A172 (cell line): ENCODE measurements around the gene CYP1A1. TPM values are rescaled to one million over a fixed set of nuclear protein-coding genes. Genes with fewer than 3 reads are reported as not detected.

Experiments used
- DNase-seq: peaks from one replicate; pipeline ENCODE4 v3.0.0-alpha.2; 2015; ENCODE audit warnings: low spot score
- total RNA-seq: library from RNA; depleted of rRNA; stranded (reverse); fragments of >200 nt; shearing (Covaris generic); gene quantifications from 2 replicates; pipeline ENCODE4 v1.2.3, GENCODE V29; 2014; rRNA removed

CYP1A1 gene
- total RNA-seq, 1 experiment from 2014 or later: 0.22 TPM

DNA sequence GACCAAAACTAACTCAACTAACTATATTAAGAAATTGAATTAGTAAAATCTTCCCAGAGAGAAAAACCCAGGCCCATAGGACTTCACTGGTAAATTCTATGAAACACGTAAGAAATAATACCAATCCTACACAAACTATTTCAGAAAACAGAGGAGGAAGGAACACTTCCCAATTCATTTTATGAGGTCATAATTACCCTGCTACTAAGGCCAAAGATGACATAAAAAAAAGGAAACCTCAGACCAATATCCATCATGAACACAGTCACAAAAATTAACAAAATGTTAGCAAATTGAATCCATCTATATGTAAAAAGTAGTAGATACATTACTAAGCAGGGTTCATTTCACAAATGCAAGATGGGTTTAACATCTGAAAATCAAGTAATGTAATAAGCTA is 33.0 kb downstream of the CYP1A1 start:
- DNase-seq: no peak

DNA sequence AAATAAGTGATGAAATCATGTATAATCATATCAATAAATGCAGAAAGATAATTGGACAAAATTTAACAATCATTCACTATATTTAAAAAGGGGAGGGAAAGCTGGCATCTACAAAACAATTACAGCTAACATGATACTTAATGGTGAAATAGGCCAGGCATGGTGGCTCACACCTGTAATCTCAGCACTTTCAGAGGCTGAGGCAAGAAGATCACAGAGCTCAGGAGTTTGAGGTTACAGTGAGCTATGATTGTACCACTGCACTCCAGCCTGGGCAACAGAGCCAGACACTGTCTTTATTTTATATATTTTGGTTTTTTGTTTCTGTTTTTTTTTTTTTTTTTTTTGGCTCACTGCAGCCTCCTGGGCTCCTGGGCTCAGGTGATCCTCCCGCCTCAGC is 41.6 kb downstream of the CYP1A1 start:
- no peak for DNase-seq

DNA sequence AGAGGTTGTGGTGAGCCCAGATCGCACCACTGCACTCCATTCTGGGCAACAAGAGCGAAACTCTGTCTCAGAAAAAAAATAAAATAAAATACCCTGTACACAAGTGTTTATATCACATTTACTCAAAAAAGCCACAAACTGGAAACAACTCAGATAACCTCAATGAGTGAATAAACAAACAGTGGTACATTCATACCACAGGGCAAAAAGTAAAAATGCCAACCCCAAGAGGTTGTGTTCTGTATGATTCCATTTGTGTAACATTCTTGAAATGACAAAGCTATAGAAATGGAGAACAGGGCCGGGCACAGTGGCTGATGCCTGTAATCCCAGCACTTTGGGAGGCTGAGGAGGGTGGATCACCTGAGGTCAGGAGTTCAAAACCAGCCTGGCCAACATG is 42.4 kb downstream of the CYP1A1 start:
- DNase-seq: no peak

DNA sequence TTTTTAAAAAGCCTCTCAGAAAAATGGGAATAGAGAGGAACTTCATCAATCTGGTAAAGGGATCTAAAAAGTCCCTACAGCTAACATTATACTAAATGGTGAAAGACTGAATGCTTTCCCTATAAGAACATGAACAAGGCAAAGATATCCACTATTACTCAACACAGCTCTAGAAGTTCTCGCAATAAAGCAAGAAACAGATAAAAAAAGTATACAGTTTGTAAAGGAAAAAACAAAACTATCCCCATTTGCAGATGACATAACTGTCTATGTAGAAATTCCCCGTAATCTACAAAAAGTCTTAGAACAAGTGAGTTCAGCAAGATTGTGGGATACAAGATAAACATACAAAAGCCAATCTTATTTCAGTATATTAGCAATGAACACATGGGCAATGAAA is 44.9 kb downstream of the CYP1A1 start:
- no peak for DNase-seq

DNA sequence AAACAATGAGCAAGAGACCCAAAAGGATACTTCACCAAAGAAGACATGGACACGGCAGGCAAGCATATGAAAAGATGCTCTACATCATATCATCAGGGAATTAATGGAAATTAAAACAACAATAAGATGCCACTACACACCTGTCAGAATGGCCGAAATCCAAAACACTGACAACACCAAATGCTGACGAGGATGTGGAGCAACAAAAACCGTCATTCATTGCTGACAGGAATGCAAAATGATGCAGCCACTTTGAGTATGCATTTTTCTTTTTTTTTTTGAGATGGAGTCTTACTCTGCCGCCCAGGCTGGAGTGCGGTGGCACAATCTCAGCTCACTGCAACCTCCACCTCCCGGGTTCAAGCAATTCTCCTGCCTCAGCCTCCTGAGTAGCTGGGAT is 48.5 kb downstream of the CYP1A1 start:
- DNase-seq: no peak

DNA sequence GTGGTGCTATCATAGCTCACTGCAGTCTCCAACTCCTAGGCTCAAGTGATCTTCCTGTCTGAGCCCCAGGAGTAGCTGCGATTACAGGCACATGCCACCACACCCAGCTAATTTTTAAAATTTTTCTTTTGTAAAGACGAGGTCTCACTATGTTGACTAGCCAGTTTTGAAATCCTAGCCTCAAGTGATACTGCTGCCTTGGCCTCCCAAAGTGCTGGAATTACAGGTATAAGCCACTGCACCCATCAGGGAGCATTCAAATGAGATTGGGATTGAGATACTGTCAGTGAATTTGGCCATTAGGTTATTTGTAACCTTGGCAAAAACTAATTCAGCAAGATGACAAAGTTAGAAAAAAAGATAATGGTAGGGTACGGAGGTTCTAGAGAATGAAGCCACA is 51.2 kb downstream of the CYP1A1 start:
- no peak for DNase-seq

DNA sequence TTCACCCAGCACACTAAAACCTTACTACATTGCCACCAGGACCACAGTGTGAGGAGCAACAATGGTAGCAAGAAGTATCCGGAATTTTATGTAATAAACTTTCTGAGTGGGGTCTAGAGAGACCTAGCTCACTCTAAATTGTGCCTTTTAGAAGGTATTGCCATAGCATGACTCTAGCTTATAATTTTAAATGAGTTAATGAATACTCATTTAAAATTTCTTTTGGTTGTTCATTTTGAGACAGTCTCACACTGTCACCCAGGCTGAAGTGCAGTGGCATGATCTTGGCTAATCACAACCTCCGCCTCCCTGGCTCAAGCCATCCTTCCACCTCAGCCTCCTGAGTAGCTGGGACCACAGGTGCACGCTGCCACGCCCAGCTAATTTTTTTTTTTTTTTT is 55.7 kb downstream of the CYP1A1 start:
- DNase-seq: no peak

Other genes with a start within 250 kb of the CYP1A1 start
- gene ARID3B, start 184.3 kb downstream of the CYP1A1 start, total RNA-seq: 1.5 and 1.7 TPM in 2 replicates
- gene CLK3, start 109.7 kb downstream of the CYP1A1 start, total RNA-seq: 31.9 and 40.0 TPM in 2 replicates
- 5.8 and 7.1 TPM in 2 replicates for gene EDC3, start 29.5 kb downstream of the CYP1A1 start, total RNA-seq
- gene CYP1A2, start 23.3 kb upstream of the CYP1A1 start, total RNA-seq: not detected in 2 replicates
- 28.3 and 29.8 TPM in 2 replicates for gene CSK, start 56.6 kb upstream of the CYP1A1 start, total RNA-seq
- not detected in 2 replicates for gene LMAN1L, start 87.3 kb upstream of the CYP1A1 start, total RNA-seq
- gene CPLX3, start 101.1 kb upstream of the CYP1A1 start, total RNA-seq: not detected in 2 replicates
- 35.9 and 40.1 TPM in 2 replicates for gene ULK3, start 117.6 kb upstream of the CYP1A1 start, total RNA-seq
- gene SCAMP2, start 147.8 kb upstream of the CYP1A1 start, total RNA-seq: 36.1 and 39.7 TPM in 2 replicates
- gene MPI, start 164.5 kb upstream of the CYP1A1 start, total RNA-seq: 48.5 and 50.3 TPM in 2 replicates
- gene FAM219B, start 181.3 kb upstream of the CYP1A1 start, total RNA-seq: 26.6 and 28.6 TPM in 2 replicates
- gene COX5A, start 212.5 kb upstream of the CYP1A1 start, total RNA-seq: 124 and 129 TPM in 2 replicates
- gene RPP25, start 231.2 kb upstream of the CYP1A1 start, total RNA-seq: 1.1 and 1.5 TPM in 2 replicates